Peyer's patch (tissue), 4 donors: ENCODE measurements around the gene SLC15A1. TPM values are rescaled to one million over a fixed set of nuclear protein-coding genes. Genes with fewer than 3 reads are reported as not detected.

Experiments used
- DNase-seq, 3 donors: peaks; one replicate each; pipeline ENCODE4 v3.0.0-alpha.2; 2017 to 2019
- H3K27ac ChIP-seq, 4 donors: fragments of 200-600 bp; sonication (generic); one replicate each; pipeline ENCODE4 v1.5.1; 2016 to 2019
- H3K27me3 ChIP-seq, 2 donors: fragments of 200-600 bp; sonication (generic); one replicate each; pipeline ENCODE4 v1.5.1; 2019
- H3K36me3 ChIP-seq, 3 donors: fragments of 200-600 bp; sonication (generic); one replicate each; pipeline ENCODE4 v1.5.1; 2016 to 2019
- H3K4me1 ChIP-seq, 4 donors: fragments of 200-600 bp; sonication (generic); one replicate each; pipeline ENCODE4 v1.5.1; 2016 to 2019
- H3K4me3 ChIP-seq, 4 donors: fragments of 200-600 bp; sonication (generic); 1 replicate in 3 of 4; 2 replicates in 1 of 4; pipeline ENCODE4 v1.5.1; 2016 to 2019; ENCODE audit warnings: mild to moderate bottlenecking in 1 of 4
- H3K9me3 ChIP-seq, 4 donors: fragments of 200-600 bp; sonication (generic); one replicate each; pipeline ENCODE4 v1.5.1; 2016 to 2019; ENCODE audit warnings: mild to moderate bottlenecking in 1 of 4
- CTCF ChIP-seq, 6 experiments: fragments of 450-650 bp in 4 of 6; fragments of 200-600 bp in 2 of 6; sonication (generic) in 1 of 6; IDR thresholded peaks; one replicate each; pipeline ENCODE4 v1.5.1; 2017 to 2019; ENCODE audit warnings: antibody characterized with exemption in 6 of 6, mild to moderate bottlenecking in 3 of 6, moderate library complexity in 1 of 6
- POLR2A ChIP-seq, 2 donors: fragments of 450-650 bp; IDR thresholded peaks; one replicate each; pipeline ENCODE4 v1.5.1; 2017; ENCODE audit warnings: antibody characterized with exemption in 2 of 2, mild to moderate bottlenecking in 2 of 2, moderate library complexity in 2 of 2
- total RNA-seq, 4 donors: library from RNA; depleted of rRNA; stranded (reverse); fragments of >200 nt; gene quantifications; one replicate each; pipeline ENCODE4 v1.1.0, GENCODE V29; 2016

Gene SLC15A1
- total RNA-seq, 4 donors from 2014 or later: 4.1 to 732 (median 555) TPM

GRCh38 chr13:98681049-98681448 lies 71.4 kb downstream of the SLC15A1 start:
- no peaks in the 10 kb centered on the region for H3K36me3 ChIP-seq
- TF ChIP-seq POLR2A (IDR thresholded peaks at IDR 0.05) (no peak), CTCF (IDR thresholded peaks at IDR 0.05) (no peak)
- no peak overlapping the region for H3K27ac ChIP-seq
- H3K9me3 ChIP-seq: no peaks in the 10 kb centered on the region
- no peak overlapping the region for H3K4me3 ChIP-seq
- no peaks in the 10 kb centered on the region for H3K4me1 ChIP-seq
- no peak for DNase-seq
- H3K27me3 ChIP-seq: no peaks in the 10 kb centered on the region

GRCh38 chr13:98678741-98679140 lies 73.7 kb downstream of the SLC15A1 start:
- H3K4me3 ChIP-seq: no peak overlapping the region
- no peaks in the 10 kb centered on the region for H3K27me3 ChIP-seq
- no peak for DNase-seq
- no peak overlapping the region for H3K27ac ChIP-seq
- H3K9me3 ChIP-seq: no peaks in the 10 kb centered on the region
- TF ChIP-seq CTCF (IDR thresholded peaks at IDR 0.05): no peak
- no peak for TF ChIP-seq POLR2A (IDR thresholded peaks at IDR 0.05)
- no peaks in the 10 kb centered on the region for H3K36me3 ChIP-seq
- H3K4me1 ChIP-seq: no peaks in the 10 kb centered on the region

GRCh38 chr13:98677398-98677797 lies 75.1 kb downstream of the SLC15A1 start:
- H3K4me1 ChIP-seq: peaks cover 0 to 3% (median 0%) of the 10 kb centered on the region in 4 donors
- H3K36me3 ChIP-seq: no peaks in the 10 kb centered on the region
- no peak overlapping the region for H3K27ac ChIP-seq
- DNase-seq: no peak
- H3K4me3 ChIP-seq: no peak overlapping the region
- TF ChIP-seq POLR2A (IDR thresholded peaks at IDR 0.05): no peak
- TF ChIP-seq CTCF (IDR thresholded peaks at IDR 0.05): no peak
- no peaks in the 10 kb centered on the region for H3K27me3 ChIP-seq
- H3K9me3 ChIP-seq: no peaks in the 10 kb centered on the region

- Histone ChIP-seq H3K4me3 (no peak overlapping the region), H3K36me3 (no peaks in the 10 kb centered on the region), H3K27ac (no peak overlapping the region), H3K9me3 (no peaks in the 10 kb centered on the region), H3K27me3 (no peaks in the 10 kb centered on the region), H3K4me1 (peaks cover 0 to 3% (median 0%) of the 10 kb centered on the region in 4 donors)
- DNase-seq: no peak
- no peak for TF ChIP-seq POLR2A (IDR thresholded peaks at IDR 0.05)
- TF ChIP-seq CTCF (IDR thresholded peaks at IDR 0.05): no peak
These were observed 76.2 kb downstream of the SLC15A1 start for GRCh38 chr13:98676239-98676638.

GRCh38 chr13:98675837-98676236 lies 76.6 kb downstream of the SLC15A1 start:
- Histone ChIP-seq H3K4me3 (no peak overlapping the region), H3K27ac (no peak overlapping the region), H3K4me1 (peaks cover 0 to 3% (median 0%) of the 10 kb centered on the region in 4 donors), H3K9me3 (no peaks in the 10 kb centered on the region), H3K36me3 (no peaks in the 10 kb centered on the region), H3K27me3 (no peaks in the 10 kb centered on the region)
- TF ChIP-seq CTCF (IDR thresholded peaks at IDR 0.05): no peak
- no peak for DNase-seq

GRCh38 chr13:98675066-98675465 lies 77.4 kb downstream of the SLC15A1 start:
- no peaks in the 10 kb centered on the region for H3K9me3 ChIP-seq
- no peaks in the 10 kb centered on the region for H3K36me3 ChIP-seq
- H3K27me3 ChIP-seq: no peaks in the 10 kb centered on the region
- H3K27ac ChIP-seq: no peak overlapping the region
- no peak for DNase-seq
- H3K4me1 ChIP-seq: peaks cover 0 to 3% (median 0%) of the 10 kb centered on the region in 4 donors
- TF ChIP-seq POLR2A (IDR thresholded peaks at IDR 0.05) (no peak), CTCF (IDR thresholded peaks at IDR 0.05) (no peak)
- no peak overlapping the region for H3K4me3 ChIP-seq
